OCI-M2 (cell line): ENCODE data around the gene VPS26B.
"Not testable (repeated sequence)": the region's sequence is repeated elsewhere in the genome, so short reads cannot be mapped to it uniquely, and the experiment has no call there.

Source experiments
- DNase-seq: peaks from one replicate; lab custom pipeline; 2025; ENCODE audit not compliant: unreplicated experiment; lab: John Stamatoyannopoulos, UW

VPS26B gene

GRCh38 chr11:134278356-134278755 is 53.9 kb downstream of the VPS26B start:
- no peak for DNase-seq

- DNase-seq = not testable (repeated sequence)
These were observed 57.2 kb downstream of the VPS26B start for GRCh38 chr11:134281635-134282034.

DNA sequence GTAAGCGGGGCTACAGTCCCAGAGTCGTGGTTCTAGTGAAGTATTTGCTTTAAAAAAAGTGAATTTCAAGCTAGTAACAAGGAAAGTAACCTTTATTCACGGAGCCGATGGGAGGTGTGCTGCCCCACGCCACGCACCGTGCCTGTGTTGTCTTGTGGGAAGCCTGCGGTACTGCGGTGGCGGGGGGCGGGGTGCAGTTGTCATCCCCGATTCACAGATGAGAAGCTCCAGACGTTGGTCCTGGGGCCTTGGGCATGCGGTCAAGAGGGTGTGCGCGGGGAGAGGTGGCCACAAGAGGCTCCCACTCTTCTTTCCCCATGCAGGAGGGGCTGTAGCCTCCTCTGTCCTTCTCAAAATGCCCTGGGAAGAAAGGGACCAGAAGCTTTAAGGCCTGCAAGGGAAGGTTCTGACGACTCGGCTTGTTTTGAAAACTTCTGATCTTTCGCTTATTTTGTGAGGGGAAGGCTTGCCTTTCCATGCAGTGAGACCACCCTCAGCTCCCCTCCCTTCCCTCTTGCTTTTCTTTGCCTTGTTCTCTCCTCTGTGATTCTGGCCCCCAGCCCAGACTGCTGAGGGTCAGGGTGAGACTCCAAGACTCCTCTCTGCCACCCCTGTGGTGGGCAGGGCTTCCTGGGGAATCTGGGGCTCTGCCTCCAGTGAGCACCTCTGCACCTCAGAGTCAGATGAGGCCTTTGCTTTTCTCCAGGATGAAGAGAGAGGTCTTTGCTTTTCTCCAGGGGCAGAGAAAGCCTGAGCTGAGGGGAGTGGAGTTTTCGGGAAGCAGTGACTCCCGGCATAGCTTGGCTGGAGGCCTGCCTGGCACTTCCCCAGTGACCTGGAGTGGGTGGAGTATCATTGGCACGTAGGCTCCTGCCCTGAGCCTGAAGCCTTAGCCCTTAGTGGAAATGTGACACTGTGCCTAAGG is 57.9 kb downstream of the VPS26B start:
- no peak for DNase-seq

- no peak for DNase-seq
These were observed 59.2 kb downstream of the VPS26B start for GRCh38 chr11:134283461-134284230.

GRCh38 chr11:134284349-134284748 is 59.9 kb downstream of the VPS26B start:
- DNase-seq = not testable (repeated sequence)

DNA sequence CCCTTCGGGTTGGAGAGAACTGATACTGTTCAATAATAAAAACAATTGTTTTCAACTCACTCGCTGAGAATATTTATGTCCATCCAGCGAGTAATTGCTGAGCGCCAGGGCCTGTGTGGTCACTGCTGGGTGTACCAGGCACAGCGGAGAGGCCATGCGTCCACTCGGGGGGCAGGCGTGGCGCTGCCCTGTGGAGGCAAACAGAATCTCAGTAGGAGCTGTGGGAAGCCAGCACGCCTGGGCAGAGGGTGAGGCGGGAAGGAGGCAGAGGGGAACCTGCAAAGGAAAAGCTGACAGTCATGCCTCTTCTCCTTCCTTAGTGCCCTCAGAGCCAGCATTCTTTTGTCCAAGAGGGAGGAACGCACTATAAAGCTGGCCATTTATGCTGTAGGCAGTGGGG is 63.1 kb downstream of the VPS26B start:
- DNase-seq = no peak

DNA sequence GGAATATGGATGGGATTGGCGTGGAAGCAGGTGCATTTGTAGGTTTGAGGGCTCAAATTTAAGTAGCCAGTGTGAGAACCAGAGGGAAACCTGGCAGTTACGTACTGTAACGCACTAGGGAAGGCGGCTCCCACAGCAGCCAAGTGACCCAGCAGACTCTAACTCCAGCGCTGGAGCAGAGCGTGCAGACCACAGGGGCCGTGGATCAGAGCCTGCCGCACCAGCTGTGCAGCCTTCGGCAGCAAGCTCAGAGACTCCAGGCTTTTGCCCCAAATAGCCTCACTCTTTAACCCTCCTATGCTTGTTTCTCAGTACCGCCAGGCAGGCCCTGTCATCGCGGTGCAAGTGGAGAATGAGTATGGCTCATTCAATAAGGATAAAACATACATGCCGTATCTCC is 64.0 kb downstream of the VPS26B start:
- DNase-seq = no peak

DNA sequence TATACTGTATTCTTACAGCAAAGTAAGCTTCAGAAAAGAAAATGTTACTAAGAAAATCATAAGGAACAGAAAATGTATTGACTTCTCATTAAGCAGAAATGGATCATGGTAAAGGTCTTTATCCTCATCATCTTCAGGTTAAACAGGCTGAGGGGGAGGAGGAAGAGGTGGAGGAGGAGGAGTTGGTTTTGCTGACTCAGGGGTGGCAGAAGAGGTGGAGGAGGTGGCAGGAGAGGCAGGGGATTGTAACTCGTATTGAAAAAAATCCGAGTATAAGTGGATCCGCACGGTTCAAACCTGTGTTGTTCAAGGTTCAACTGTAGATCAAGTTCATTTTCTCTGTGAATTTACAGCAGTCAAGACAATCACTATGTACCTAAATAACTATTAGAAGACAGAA is 64.7 kb downstream of the VPS26B start:
- no peak for DNase-seq

GRCh38 chr11:134289789-134290188 is 65.3 kb downstream of the VPS26B start:
- DNase-seq = no peak

GRCh38 chr11:134290646-134291045 is 66.2 kb downstream of the VPS26B start:
- DNase-seq = no peak

GRCh38 chr11:134291196-134291595 is 66.7 kb downstream of the VPS26B start:
- no peak for DNase-seq

DNA sequence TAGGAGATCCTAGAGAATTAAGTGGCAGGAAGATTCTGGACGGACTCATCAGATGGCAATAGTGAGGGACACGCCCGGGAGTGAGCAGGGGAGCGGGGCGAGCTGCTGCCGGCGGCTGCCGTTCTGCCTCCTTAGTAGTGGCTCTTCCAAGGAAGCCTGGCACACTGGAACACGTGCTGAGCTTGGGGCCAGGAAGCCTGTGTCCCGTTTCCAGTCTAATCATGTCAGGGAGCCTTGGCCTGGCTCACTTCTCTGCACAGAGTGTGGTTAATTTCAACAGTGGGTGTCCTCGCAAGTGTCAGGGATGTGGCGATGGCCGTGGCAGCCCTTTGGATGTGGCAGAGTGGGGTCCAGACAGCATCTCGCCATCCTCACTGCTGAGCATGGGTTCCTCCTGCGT is 68.2 kb downstream of the VPS26B start:
- DNase-seq = no peak

GRCh38 chr11:134293119-134294113 is 68.9 kb downstream of the VPS26B start:
- DNase-seq = no peak

DNA sequence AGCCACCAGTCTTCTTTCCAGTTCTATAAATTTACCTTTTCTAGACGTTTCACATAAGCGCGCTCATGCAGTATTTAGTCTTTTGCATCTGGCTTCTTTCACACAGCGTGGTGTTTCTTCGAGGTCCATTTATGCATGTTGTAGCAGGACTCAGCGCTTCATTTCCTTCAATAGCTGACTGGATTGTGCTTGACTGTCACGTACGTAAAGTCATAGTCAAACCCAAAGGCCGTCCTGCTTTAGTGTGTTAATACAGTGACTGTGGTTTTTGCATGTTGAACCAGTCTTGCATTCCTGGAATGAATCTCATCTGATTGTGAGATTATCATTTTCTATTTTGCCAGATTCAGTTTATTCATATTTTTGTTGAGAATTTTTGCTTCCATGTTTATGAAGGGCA is 70.2 kb downstream of the VPS26B start:
- DNase-seq = no peak
